HL-60 (cell line): Measurements from ENCODE around the gene PCNX2.
A peak's percentile ranks its signal among the peaks of the same experiment; 100 is the strongest.

ENCODE experiments used
- DNase-seq, 2 experiments: peaks; one replicate each; pipeline ENCODE4 v3.0.0-alpha.2; 2010 to 2020; ENCODE audit warnings: low read depth in 1 of 2, low spot score in 1 of 2
- H3K27ac ChIP-seq: fragments of 250-450 bp; sonication (Bioruptor Pico); replicated peaks from 2 replicates; pipeline ENCODE4 v1.5.1; 2020; ENCODE audit warnings: mild to moderate bottlenecking, moderate library complexity
- H3K27me3 ChIP-seq: fragments of 250-450 bp; sonication (Bioruptor Pico); 2 replicates; pipeline ENCODE4 v1.5.1; 2021; ENCODE audit warnings: mild to moderate bottlenecking, moderate library complexity; ENCODE audit not compliant: insufficient read depth, poor library complexity, severe bottlenecking
- H3K4me3 ChIP-seq: replicated peaks from 2 replicates; pipeline ENCODE4 v1.5.1; 2011; ENCODE audit warnings: mild to moderate bottlenecking, control low read depth, low read length; ENCODE audit not compliant: insufficient read depth
- CTCF ChIP-seq: IDR thresholded peaks from one replicate; pipeline ENCODE4 v1.5.1; 2011; ENCODE audit warnings: low read length, control low read depth, inconsistent platforms; ENCODE audit not compliant: insufficient read depth
- GABPA ChIP-seq: IDR thresholded peaks from 2 replicates; pipeline ENCODE4 v1.6.1; 2012; ENCODE audit warnings: low read depth
- POLR2AphosphoS5 ChIP-seq: IDR thresholded peaks from 2 replicates; pipeline ENCODE4 v1.6.1; 2012; ENCODE audit warnings: low read depth
- REST ChIP-seq: IDR thresholded peaks from 2 replicates; pipeline ENCODE4 v1.6.1; 2012; ENCODE audit warnings: low read depth; ENCODE audit not compliant: insufficient replicate concordance
- SPI1 ChIP-seq: IDR thresholded peaks from 2 replicates; pipeline ENCODE4 v1.6.1; 2012; ENCODE audit warnings: low read depth, mild to moderate bottlenecking, borderline replicate concordance

Gene PCNX2

GRCh38 chr1:232949636-232950196 lies 345.8 kb downstream of the PCNX2 start:
- H3K27ac ChIP-seq = peak overlapping the region; percentile 82
- H3K27me3 ChIP-seq = no peaks in the 10 kb centered on the region
- H3K4me3 ChIP-seq = peak overlapping the region; percentile 97
- DNase-seq = no peak
- TF ChIP-seq SPI1 (no peak), CTCF (no peak), POLR2AphosphoS5 (no peak)

GRCh38 chr1:232944347-232944746 lies 351.2 kb downstream of the PCNX2 start:
- DNase-seq = peak in 1 of 2 experiments; percentile 39
- Histone ChIP-seq H3K27me3 (no peaks in the 10 kb centered on the region), H3K4me3 (no peak overlapping the region), H3K27ac (no peak overlapping the region)
- no peak for TF ChIP-seq REST
- peak; percentile 49; the same call in 1 of the 2 replicates for TF ChIP-seq POLR2AphosphoS5

GRCh38 chr1:232943679-232944252 lies 351.8 kb downstream of the PCNX2 start:
- no peaks in the 10 kb centered on the region for H3K27me3 ChIP-seq
- H3K27ac ChIP-seq = no peak overlapping the region
- no peak overlapping the region for H3K4me3 ChIP-seq
- DNase-seq = no peak
- TF ChIP-seq POLR2AphosphoS5 = no peak
- TF ChIP-seq SPI1 = no peak

GRCh38 chr1:232942413-232943294 lies 352.9 kb downstream of the PCNX2 start:
- no peaks in the 10 kb centered on the region for H3K27me3 ChIP-seq
- DNase-seq = no peak
- no peak overlapping the region for H3K4me3 ChIP-seq
- H3K27ac ChIP-seq = no peak overlapping the region
- TF ChIP-seq SPI1 (no peak), REST (no peak), POLR2AphosphoS5 (no peak), GABPA (no peak), CTCF (no peak)
